GM23338 (cell line): Measurements from ENCODE around the gene SCTR. TPM values are rescaled to one million over a fixed set of nuclear protein-coding genes. Genes with fewer than 3 reads are reported as not detected.

Experiments used
- ATAC-seq: fragments of 200-7000 bp; cut with Tn5 transposase; 3 replicates; pipeline ENCODE4 v1.9.1; 2020
- DNase-seq: peaks from one replicate; pipeline ENCODE4 v3.0.0-alpha.2; 2015; ENCODE audit warnings: low spot score
- H2AFZ ChIP-seq: fragments of 200-600 bp; sonication (generic); 2 replicates; pipeline ENCODE4 v1.8.0; 2016; ENCODE audit warnings: antibody characterized with exemption, mild to moderate bottlenecking, moderate library complexity
- H3F3A ChIP-seq: fragments of 200-600 bp; sonication (generic); replicated peaks from 2 replicates; pipeline ENCODE4 v1.8.0; 2017; ENCODE audit warnings: antibody characterized with exemption, mixed run types, low read depth
- H3K27ac ChIP-seq: fragments of 200-600 bp; sonication (generic); 2 replicates; pipeline ENCODE4 v1.6.1; 2016; ENCODE audit warnings: low read depth
- H3K27me3 ChIP-seq: fragments of 200-600 bp; sonication (generic); 2 replicates; pipeline ENCODE4 v1.8.0; 2016; ENCODE audit warnings: mild to moderate bottlenecking, mixed run types, moderate library complexity; ENCODE audit not compliant: insufficient read depth
- H3K36me3 ChIP-seq: fragments of 200-600 bp; sonication (generic); 2 replicates; pipeline ENCODE4 v1.8.0; 2016; ENCODE audit warnings: mild to moderate bottlenecking; ENCODE audit not compliant: insufficient read depth
- H3K4me1 ChIP-seq: fragments of 200-600 bp; sonication (generic); 2 replicates; pipeline ENCODE4 v1.8.0; 2016; ENCODE audit warnings: mild to moderate bottlenecking, moderate library complexity; ENCODE audit not compliant: insufficient read depth
- H3K4me2 ChIP-seq: fragments of 200-600 bp; sonication (generic); 2 replicates; pipeline ENCODE4 v1.7.1; 2017; ENCODE audit warnings: mixed run types
- H3K4me3 ChIP-seq: fragments of 200-600 bp; sonication (generic); 2 replicates; pipeline ENCODE4 v1.6.1; 2016; ENCODE audit warnings: mixed run types
- H3K79me2 ChIP-seq: fragments of 200-600 bp; sonication (generic); replicated peaks from 2 replicates; pipeline ENCODE4 v1.8.0; 2017; ENCODE audit warnings: mild to moderate bottlenecking; ENCODE audit not compliant: insufficient read depth
- H3K9me2 ChIP-seq: fragments of 200-600 bp; sonication (generic); 2 replicates; pipeline ENCODE4 v1.8.0; 2017; ENCODE audit not compliant: insufficient read depth
- H4K20me1 ChIP-seq: fragments of 200-600 bp; sonication (generic); replicated peaks from 2 replicates; pipeline ENCODE4 v1.8.0; 2017; ENCODE audit warnings: mild to moderate bottlenecking; ENCODE audit not compliant: insufficient read depth
- H3K27ac Mint-ChIP-seq: 2 replicates; pipeline ENCODE4 v1.8.0; 2020; ENCODE audit warnings: inconsistent platforms, mild to moderate bottlenecking, moderate library complexity, mixed read lengths
- H3K27me3 Mint-ChIP-seq: 3 replicates; pipeline ENCODE4 v1.8.0; 2022; ENCODE audit warnings: low read depth, mild to moderate bottlenecking, moderate library complexity, mixed read lengths, inconsistent platforms; ENCODE audit not compliant: insufficient read depth, poor library complexity
- H3K36me3 Mint-ChIP-seq: 3 replicates; pipeline ENCODE4 v1.8.0; 2021; ENCODE audit warnings: low read depth, mild to moderate bottlenecking, inconsistent platforms, moderate library complexity, mixed read lengths
- H3K4me1 Mint-ChIP-seq: 3 replicates; pipeline ENCODE4 v1.8.0; 2020; ENCODE audit warnings: mild to moderate bottlenecking, inconsistent platforms, mixed read lengths
- H3K4me3 Mint-ChIP-seq: 3 replicates; pipeline ENCODE4 v1.8.0; 2021; ENCODE audit warnings: moderate library complexity, mild to moderate bottlenecking, inconsistent platforms, mixed read lengths
- H3K9me3 Mint-ChIP-seq: 3 replicates; pipeline ENCODE4 v1.8.0; 2020; ENCODE audit warnings: moderate library complexity, mild to moderate bottlenecking, inconsistent platforms, mixed read lengths
- CREB1 ChIP-seq: fragments of 250-450 bp; sonication (Bioruptor Pico); IDR thresholded peaks from 2 replicates; pipeline ENCODE4 v1.5.0; 2020; ENCODE audit warnings: low read depth, mild to moderate bottlenecking, moderate library complexity
- EZH2 ChIP-seq: fragments of 200-600 bp; sonication (generic); IDR thresholded peaks from one replicate; pipeline ENCODE4 v1.8.0; 2017; ENCODE audit warnings: antibody characterized with exemption, mild to moderate bottlenecking, low read depth; ENCODE audit not compliant: unreplicated experiment
- EZH2phosphoT487 ChIP-seq: fragments of 200-600 bp; sonication (generic); IDR thresholded peaks from one replicate; pipeline ENCODE4 v1.8.1; 2018; ENCODE audit warnings: antibody characterized with exemption; ENCODE audit not compliant: unreplicated experiment
- JUNB ChIP-seq: IDR thresholded peaks from one replicate; pipeline ENCODE4 v1.6.1; 2016; ENCODE audit warnings: antibody characterized with exemption; ENCODE audit not compliant: unreplicated experiment
- STAT1 ChIP-seq: IDR thresholded peaks from one replicate; pipeline ENCODE4 v1.6.1; 2016; ENCODE audit warnings: antibody characterized with exemption; ENCODE audit not compliant: unreplicated experiment
- ZNF331 ChIP-seq: fragments of 250-450 bp; sonication (Bioruptor Pico); IDR thresholded peaks from 2 replicates; pipeline ENCODE4 v1.5.0; 2020; ENCODE audit warnings: low read depth, mild to moderate bottlenecking, moderate library complexity
- polyA plus RNA-seq: library from polyadenylated mRNA; unstranded; fragments of >200 nt; fragmentation: Nextera tagmentation; extraction: Ambion mirVana; gene quantifications from 2 replicates; pipeline ENCODE4 v1.2.1, GENCODE V29; 2016
- total RNA-seq: library from RNA; depleted of rRNA; stranded (reverse); fragments of >200 nt; shearing (Covaris generic); gene quantifications from 2 replicates; pipeline ENCODE4 v1.2.3, GENCODE V29; 2014
- TF ChIP-seq, protein P1 (sequence below): IDR thresholded peaks from 2 replicates; pipeline ENCODE4 v1.6.1; 2016; ENCODE audit warnings: antibody characterized with exemption
- TF ChIP-seq, protein P2 (sequence below): fragments of 250-450 bp; sonication (Bioruptor Pico); IDR thresholded peaks from 2 replicates; pipeline ENCODE4 v1.5.0; 2020; ENCODE audit warnings: mild to moderate bottlenecking, moderate library complexity

SCTR gene
- total and polyA plus RNA-seq, 2 experiments from 2014 or later: not detected

DNA sequence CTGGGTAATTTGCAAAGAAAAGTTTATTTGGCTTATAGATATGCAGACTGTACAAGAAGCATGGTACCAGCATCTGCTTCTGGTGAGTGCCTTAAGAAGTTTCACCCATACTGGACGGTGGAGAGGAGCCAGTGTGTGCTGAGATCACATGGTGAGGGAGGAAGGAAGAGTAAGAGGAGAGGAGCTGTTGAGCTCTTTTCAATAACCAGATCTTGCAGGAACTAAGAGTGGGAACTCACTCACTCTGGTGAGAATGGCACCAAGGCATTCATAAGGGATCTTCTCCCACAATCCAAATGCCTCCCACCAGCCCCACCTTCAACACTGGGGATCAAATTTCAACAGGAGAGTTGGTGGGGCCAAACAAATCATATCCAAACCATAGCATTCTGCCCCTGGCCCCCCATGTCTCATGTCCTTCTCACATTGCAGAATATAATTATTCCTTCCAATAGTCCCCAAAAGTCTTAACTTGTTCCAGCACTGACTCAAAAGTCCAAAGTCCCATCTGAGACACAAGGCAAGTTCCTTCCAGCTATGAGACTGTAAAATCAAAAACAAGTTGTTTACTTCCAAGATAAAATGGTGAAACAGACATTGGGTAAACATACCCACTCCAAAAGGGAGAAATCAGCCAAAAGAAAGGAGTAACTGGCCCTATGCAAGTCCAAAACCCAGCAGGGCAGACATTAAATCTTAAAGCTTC, 104.3 kb downstream of the SCTR start:
- Mint-ChIP-seq H3K27me3 (peaks cover 2% of the 10 kb centered on the region), H3K27ac (no peak overlapping the region), H3K36me3 (peaks cover 8% of the 10 kb centered on the region; the same call in 1 of the 3 replicates), H3K4me1 (peaks cover 6% of the 10 kb centered on the region; the same call in 2 of the 3 replicates), H3K4me3 (no peak overlapping the region), H3K9me3 (peaks cover 24% of the 10 kb centered on the region)
- no peak for ATAC-seq
- no peak overlapping the region for H3K4me3 ChIP-seq
- H3K4me2 ChIP-seq: no peak overlapping the region
- no peaks in the 10 kb centered on the region for H3K27me3 ChIP-seq
- no peaks in the 10 kb centered on the region for H3K4me1 ChIP-seq
- H3K36me3 ChIP-seq: no peaks in the 10 kb centered on the region; the same call in 1 of the 2 replicates
- no peaks in the 10 kb centered on the region for H4K20me1 ChIP-seq
- H3F3A ChIP-seq: no peaks in the 10 kb centered on the region
- H2AFZ ChIP-seq: no peak overlapping the region
- no peaks in the 10 kb centered on the region for H3K9me2 ChIP-seq
- TF ChIP-seq, protein P1, sequence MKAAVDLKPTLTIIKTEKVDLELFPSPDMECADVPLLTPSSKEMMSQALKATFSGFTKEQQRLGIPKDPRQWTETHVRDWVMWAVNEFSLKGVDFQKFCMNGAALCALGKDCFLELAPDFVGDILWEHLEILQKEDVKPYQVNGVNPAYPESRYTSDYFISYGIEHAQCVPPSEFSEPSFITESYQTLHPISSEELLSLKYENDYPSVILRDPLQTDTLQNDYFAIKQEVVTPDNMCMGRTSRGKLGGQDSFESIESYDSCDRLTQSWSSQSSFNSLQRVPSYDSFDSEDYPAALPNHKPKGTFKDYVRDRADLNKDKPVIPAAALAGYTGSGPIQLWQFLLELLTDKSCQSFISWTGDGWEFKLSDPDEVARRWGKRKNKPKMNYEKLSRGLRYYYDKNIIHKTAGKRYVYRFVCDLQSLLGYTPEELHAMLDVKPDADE: no peak
- TF ChIP-seq CREB1 (no peak), EZH2phosphoT487 (no peak), STAT1 (no peak), EZH2 (no peak), ZNF331 (CRISPR knock-in tag) (no peak), JUNB (no peak)
- TF ChIP-seq, protein P2, sequence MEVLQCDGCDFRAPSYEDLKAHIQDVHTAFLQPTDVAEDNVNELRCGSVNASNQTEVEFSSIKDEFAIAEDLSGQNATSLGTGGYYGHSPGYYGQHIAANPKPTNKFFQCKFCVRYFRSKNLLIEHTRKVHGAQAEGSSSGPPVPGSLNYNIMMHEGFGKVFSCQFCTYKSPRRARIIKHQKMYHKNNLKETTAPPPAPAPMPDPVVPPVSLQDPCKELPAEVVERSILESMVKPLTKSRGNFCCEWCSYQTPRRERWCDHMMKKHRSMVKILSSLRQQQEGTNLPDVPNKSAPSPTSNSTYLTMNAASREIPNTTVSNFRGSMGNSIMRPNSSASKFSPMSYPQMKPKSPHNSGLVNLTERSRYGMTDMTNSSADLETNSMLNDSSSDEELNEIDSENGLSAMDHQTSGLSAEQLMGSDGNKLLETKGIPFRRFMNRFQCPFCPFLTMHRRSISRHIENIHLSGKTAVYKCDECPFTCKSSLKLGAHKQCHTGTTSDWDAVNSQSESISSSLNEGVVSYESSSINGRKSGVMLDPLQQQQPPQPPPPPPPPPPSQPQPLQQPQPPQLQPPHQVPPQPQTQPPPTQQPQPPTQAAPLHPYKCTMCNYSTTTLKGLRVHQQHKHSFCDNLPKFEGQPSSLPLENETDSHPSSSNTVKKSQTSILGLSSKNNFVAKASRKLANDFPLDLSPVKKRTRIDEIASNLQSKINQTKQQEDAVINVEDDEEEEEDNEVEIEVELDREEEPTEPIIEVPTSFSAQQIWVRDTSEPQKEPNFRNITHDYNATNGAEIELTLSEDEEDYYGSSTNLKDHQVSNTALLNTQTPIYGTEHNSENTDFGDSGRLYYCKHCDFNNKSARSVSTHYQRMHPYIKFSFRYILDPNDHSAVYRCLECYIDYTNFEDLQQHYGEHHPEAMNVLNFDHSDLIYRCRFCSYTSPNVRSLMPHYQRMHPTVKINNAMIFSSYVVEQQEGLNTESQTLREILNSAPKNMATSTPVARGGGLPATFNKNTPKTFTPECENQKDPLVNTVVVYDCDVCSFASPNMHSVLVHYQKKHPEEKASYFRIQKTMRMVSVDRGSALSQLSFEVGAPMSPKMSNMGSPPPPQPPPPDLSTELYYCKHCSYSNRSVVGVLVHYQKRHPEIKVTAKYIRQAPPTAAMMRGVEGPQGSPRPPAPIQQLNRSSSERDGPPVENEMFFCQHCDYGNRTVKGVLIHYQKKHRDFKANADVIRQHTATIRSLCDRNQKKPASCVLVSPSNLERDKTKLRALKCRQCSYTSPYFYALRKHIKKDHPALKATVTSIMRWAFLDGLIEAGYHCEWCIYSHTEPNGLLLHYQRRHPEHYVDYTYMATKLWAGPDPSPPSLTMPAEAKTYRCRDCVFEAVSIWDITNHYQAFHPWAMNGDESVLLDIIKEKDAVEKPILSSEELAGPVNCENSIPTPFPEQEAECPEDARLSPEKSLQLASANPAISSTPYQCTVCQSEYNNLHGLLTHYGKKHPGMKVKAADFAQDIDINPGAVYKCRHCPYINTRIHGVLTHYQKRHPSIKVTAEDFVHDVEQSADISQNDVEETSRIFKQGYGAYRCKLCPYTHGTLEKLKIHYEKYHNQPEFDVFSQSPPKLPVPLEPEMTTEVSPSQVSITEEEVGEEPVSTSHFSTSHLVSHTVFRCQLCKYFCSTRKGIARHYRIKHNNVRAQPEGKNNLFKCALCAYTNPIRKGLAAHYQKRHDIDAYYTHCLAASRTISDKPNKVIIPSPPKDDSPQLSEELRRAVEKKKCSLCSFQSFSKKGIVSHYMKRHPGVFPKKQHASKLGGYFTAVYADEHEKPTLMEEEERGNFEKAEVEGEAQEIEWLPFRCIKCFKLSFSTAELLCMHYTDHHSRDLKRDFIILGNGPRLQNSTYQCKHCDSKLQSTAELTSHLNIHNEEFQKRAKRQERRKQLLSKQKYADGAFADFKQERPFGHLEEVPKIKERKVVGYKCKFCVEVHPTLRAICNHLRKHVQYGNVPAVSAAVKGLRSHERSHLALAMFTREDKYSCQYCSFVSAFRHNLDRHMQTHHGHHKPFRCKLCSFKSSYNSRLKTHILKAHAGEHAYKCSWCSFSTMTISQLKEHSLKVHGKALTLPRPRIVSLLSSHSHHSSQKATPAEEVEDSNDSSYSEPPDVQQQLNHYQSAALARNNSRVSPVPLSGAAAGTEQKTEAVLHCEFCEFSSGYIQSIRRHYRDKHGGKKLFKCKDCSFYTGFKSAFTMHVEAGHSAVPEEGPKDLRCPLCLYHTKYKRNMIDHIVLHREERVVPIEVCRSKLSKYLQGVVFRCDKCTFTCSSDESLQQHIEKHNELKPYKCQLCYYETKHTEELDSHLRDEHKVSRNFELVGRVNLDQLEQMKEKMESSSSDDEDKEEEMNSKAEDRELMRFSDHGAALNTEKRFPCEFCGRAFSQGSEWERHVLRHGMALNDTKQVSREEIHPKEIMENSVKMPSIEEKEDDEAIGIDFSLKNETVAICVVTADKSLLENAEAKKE: no peak
- H3K27ac ChIP-seq: no peak overlapping the region
- no peak for DNase-seq
- no peaks in the 10 kb centered on the region for H3K79me2 ChIP-seq
